A673 (cell line): ENCODE results near the gene PIRT. TPM values are rescaled to one million over a fixed set of nuclear protein-coding genes. Genes with fewer than 3 reads are reported as not detected.

Experiments
- BruUV-seq: library from RNA; stranded (reverse); fragments of 400-500 nt; replicated peaks from 2 replicates; lab custom pipeline; 2021; lab: Mats Ljungman, UMichigan
- CTCF ChIA-PET: fragments of 300-600 bp; sonication (Branson Sonifier 250); formaldehyde crosslinking; loops from one replicate; lab custom pipeline; 2022; ENCODE audit warnings: antibody characterized with exemption; lab: Charles Lee
- POLR2A ChIA-PET: fragments of 300-600 bp; sonication (Branson Sonifier 250); formaldehyde crosslinking; loops from one replicate; lab custom pipeline; 2022; ENCODE audit warnings: antibody characterized with exemption; ENCODE audit not compliant: low non-redundant PET; lab: Charles Lee
- DNase-seq: peaks from one replicate; pipeline ENCODE4 v3.0.0-alpha.2; 2015; ENCODE audit warnings: low spot score
- H3K27ac ChIP-seq: fragments of 200-600 bp; sonication (generic); 2 replicates; pipeline ENCODE4 v1.5.1; 2016; ENCODE audit warnings: mixed run types, low read depth, mild to moderate bottlenecking, mixed read lengths, antibody characterized with exemption, low read length; ENCODE audit not compliant: poor library complexity, severe bottlenecking
- H3K27me3 ChIP-seq: fragments of 200-600 bp; sonication (generic); replicated peaks from 2 replicates; pipeline ENCODE4 v1.6.1; 2017; ENCODE audit warnings: mixed run types, low read depth, mild to moderate bottlenecking, mixed read lengths, antibody characterized with exemption, low read length; ENCODE audit not compliant: insufficient read depth, poor library complexity
- H3K36me3 ChIP-seq: fragments of 200-600 bp; sonication (generic); 2 replicates; pipeline ENCODE4 v1.6.1; 2016; ENCODE audit warnings: mixed run types, mild to moderate bottlenecking, mixed read lengths, antibody characterized with exemption, low read length; ENCODE audit not compliant: insufficient read depth, poor library complexity, severe bottlenecking
- H3K4me1 ChIP-seq: fragments of 200-600 bp; sonication (generic); 2 replicates; pipeline ENCODE4 v1.6.1; 2017; ENCODE audit warnings: mixed run types, mild to moderate bottlenecking, mixed read lengths, antibody characterized with exemption, low read length; ENCODE audit not compliant: insufficient read depth, poor library complexity, severe bottlenecking
- H3K4me3 ChIP-seq: fragments of 200-600 bp; sonication (generic); 2 replicates; pipeline ENCODE4 v1.5.1; 2016; ENCODE audit warnings: low read depth, mixed run types, mild to moderate bottlenecking, mixed read lengths, low read length; ENCODE audit not compliant: poor library complexity, severe bottlenecking
- H3K9me3 ChIP-seq: fragments of 200-600 bp; sonication (generic); 2 replicates; pipeline ENCODE4 v1.6.1; 2016; ENCODE audit warnings: mixed run types, low read depth, mild to moderate bottlenecking, mixed read lengths, antibody characterized with exemption, low read length; ENCODE audit not compliant: poor library complexity, severe bottlenecking
- CTCF ChIP-seq: fragments of 300-800, 200-600 bp; sonication (generic); conservative IDR thresholded peaks from 2 replicates; pipeline ENCODE4 v1.5.1; 2017; ENCODE audit warnings: low read depth, mild to moderate bottlenecking, antibody characterized with exemption, low read length, moderate library complexity, mixed read lengths
- EZH2 ChIP-seq: fragments of 200-600 bp; sonication (generic); IDR thresholded peaks from 2 replicates; pipeline ENCODE4 v1.6.1; 2017; ENCODE audit warnings: borderline replicate concordance, low read depth, mild to moderate bottlenecking, mixed read lengths, antibody characterized with exemption, low read length; ENCODE audit not compliant: poor library complexity, severe bottlenecking
- intact Hi-C: fragments of 100-400 bp; cut with micrococcal nuclease; formaldehyde crosslinking; loops from one replicate; pipeline ENCODE4 v1.10.0; 2022; ENCODE audit not compliant: unreplicated experiment
- total RNA-seq: library from RNA; stranded (reverse); gene quantifications from 2 replicates; pipeline ENCODE4 v1.2.3, GENCODE V29; 2021

PIRT gene
- total RNA-seq, 1 experiment from 2014 or later, result not detected

- H3K27me3 ChIP-seq, result peaks cover 24% of the 10 kb centered on the region
- no peaks in the 10 kb centered on the region for H3K36me3 ChIP-seq
- H3K9me3 ChIP-seq, result no peaks in the 10 kb centered on the region
- no peak overlapping the region for H3K27ac ChIP-seq
- H3K4me3 ChIP-seq, result no peak overlapping the region
- POLR2A ChIA-PET, result no interaction called here
- H3K4me1 ChIP-seq, result peaks cover 4% of the 10 kb centered on the region
- TF ChIP-seq EZH2, result no peak
- no peak for TF ChIP-seq CTCF
- DNase-seq, result no peak
- intact Hi-C loops, result loop anchor here (1.0 to 2.0 kb wide), 3 partner anchors 91 to 199 kb away; no protein-coding TSS in a partner anchor
- CTCF ChIA-PET, result interaction anchor here (0.8 to 1.2 kb wide), 4 partner anchors 91 to 199 kb away, joined by 4 to 15 read pairs (median 6); no protein-coding TSS in a partner anchor
- no TSS peak for BruUV-seq
These were observed 7.5 kb upstream of the PIRT start for GRCh38 chr17:10845388-10845751.

GRCh38 chr17:10844621-10845387, 6.9 kb upstream of the PIRT start:
- Histone ChIP-seq H3K36me3 (no peaks in the 10 kb centered on the region), H3K9me3 (no peaks in the 10 kb centered on the region), H3K27me3 (peaks cover 20% of the 10 kb centered on the region), H3K27ac (no peak overlapping the region), H3K4me1 (peaks cover 4% of the 10 kb centered on the region), H3K4me3 (peak overlapping the region; percentile 34)
- intact Hi-C loops, result loop anchor here (1.0 to 2.0 kb wide), 3 partner anchors 91 to 198 kb away; no protein-coding TSS in a partner anchor
- no TSS peak for BruUV-seq
- ChIA-PET CTCF (interaction anchor here (0.7 to 1.2 kb wide), 5 partner anchors 91 to 198 kb away, joined by 3 to 15 read pairs (median 5); no protein-coding TSS in a partner anchor), POLR2A (no interaction called here)
- DNase-seq, result peak; percentile 82
- TF ChIP-seq CTCF (peak; percentile 92), EZH2 (no peak)

- no peak for DNase-seq
- CTCF ChIA-PET, result interaction anchor here (0.7 kb wide), 1 partner anchor 111 kb away, joined by 3 read pairs; no protein-coding TSS in a partner anchor
- Histone ChIP-seq H3K36me3 (no peaks in the 10 kb centered on the region), H3K9me3 (no peaks in the 10 kb centered on the region), H3K27ac (no peak overlapping the region), H3K27me3 (peaks cover 20% of the 10 kb centered on the region), H3K4me1 (peaks cover 4% of the 10 kb centered on the region), H3K4me3 (no peak overlapping the region)
- intact Hi-C loops, result loop anchor here (2.0 kb wide), 1 partner anchor 197 kb away; no protein-coding TSS in a partner anchor
- no TSS peak for BruUV-seq
- POLR2A ChIA-PET, result no interaction called here
- TF ChIP-seq EZH2, result no peak
- TF ChIP-seq CTCF, result no peak
These were observed 5.9 kb upstream of the PIRT start for GRCh38 chr17:10843811-10844210.
